A673 (cell line): ENCODE data around the gene ITPR3. TPM values are rescaled to one million over a fixed set of nuclear protein-coding genes. Genes with fewer than 3 reads are reported as not detected.

Source experiments
- BruUV-seq: library from RNA; stranded (reverse); fragments of 400-500 nt; replicated peaks from 2 replicates; lab custom pipeline; 2021; lab: Mats Ljungman, UMichigan
- CTCF ChIA-PET: fragments of 300-600 bp; sonication (Branson Sonifier 250); formaldehyde crosslinking; loops from one replicate; lab custom pipeline; 2022; ENCODE audit warnings: antibody characterized with exemption; lab: Charles Lee
- POLR2A ChIA-PET: fragments of 300-600 bp; sonication (Branson Sonifier 250); formaldehyde crosslinking; loops from one replicate; lab custom pipeline; 2022; ENCODE audit warnings: antibody characterized with exemption; ENCODE audit not compliant: low non-redundant PET; lab: Charles Lee
- DNase-seq: peaks from one replicate; pipeline ENCODE4 v3.0.0-alpha.2; 2015; ENCODE audit warnings: low spot score
- H3K27ac ChIP-seq: fragments of 200-600 bp; sonication (generic); 2 replicates; pipeline ENCODE4 v1.5.1; 2016; ENCODE audit warnings: mixed run types, low read depth, mild to moderate bottlenecking, mixed read lengths, antibody characterized with exemption, low read length; ENCODE audit not compliant: poor library complexity, severe bottlenecking
- H3K27me3 ChIP-seq: fragments of 200-600 bp; sonication (generic); replicated peaks from 2 replicates; pipeline ENCODE4 v1.6.1; 2017; ENCODE audit warnings: mixed run types, low read depth, mild to moderate bottlenecking, mixed read lengths, antibody characterized with exemption, low read length; ENCODE audit not compliant: insufficient read depth, poor library complexity
- H3K36me3 ChIP-seq: fragments of 200-600 bp; sonication (generic); 2 replicates; pipeline ENCODE4 v1.6.1; 2016; ENCODE audit warnings: mixed run types, mild to moderate bottlenecking, mixed read lengths, antibody characterized with exemption, low read length; ENCODE audit not compliant: insufficient read depth, poor library complexity, severe bottlenecking
- H3K4me1 ChIP-seq: fragments of 200-600 bp; sonication (generic); 2 replicates; pipeline ENCODE4 v1.6.1; 2017; ENCODE audit warnings: mixed run types, mild to moderate bottlenecking, mixed read lengths, antibody characterized with exemption, low read length; ENCODE audit not compliant: insufficient read depth, poor library complexity, severe bottlenecking
- H3K4me3 ChIP-seq: fragments of 200-600 bp; sonication (generic); 2 replicates; pipeline ENCODE4 v1.5.1; 2016; ENCODE audit warnings: low read depth, mixed run types, mild to moderate bottlenecking, mixed read lengths, low read length; ENCODE audit not compliant: poor library complexity, severe bottlenecking
- H3K9me3 ChIP-seq: fragments of 200-600 bp; sonication (generic); 2 replicates; pipeline ENCODE4 v1.6.1; 2016; ENCODE audit warnings: mixed run types, low read depth, mild to moderate bottlenecking, mixed read lengths, antibody characterized with exemption, low read length; ENCODE audit not compliant: poor library complexity, severe bottlenecking
- EZH2 ChIP-seq: fragments of 200-600 bp; sonication (generic); IDR thresholded peaks from 2 replicates; pipeline ENCODE4 v1.6.1; 2017; ENCODE audit warnings: borderline replicate concordance, low read depth, mild to moderate bottlenecking, mixed read lengths, antibody characterized with exemption, low read length; ENCODE audit not compliant: poor library complexity, severe bottlenecking
- intact Hi-C: fragments of 100-400 bp; cut with micrococcal nuclease; formaldehyde crosslinking; loops from one replicate; pipeline ENCODE4 v1.10.0; 2022; ENCODE audit not compliant: unreplicated experiment
- total RNA-seq: library from RNA; stranded (reverse); gene quantifications from 2 replicates; pipeline ENCODE4 v1.2.3, GENCODE V29; 2021
- TF ChIP-seq, protein P1 (sequence below): fragments of 300-800, 200-600 bp; sonication (generic); conservative IDR thresholded peaks from 2 replicates; pipeline ENCODE4 v1.5.1; 2017; ENCODE audit warnings: low read depth, mild to moderate bottlenecking, antibody characterized with exemption, low read length, moderate library complexity, mixed read lengths

Gene ITPR3
- total RNA-seq, 1 experiment from 2014 or later: 27.8 TPM

DNA sequence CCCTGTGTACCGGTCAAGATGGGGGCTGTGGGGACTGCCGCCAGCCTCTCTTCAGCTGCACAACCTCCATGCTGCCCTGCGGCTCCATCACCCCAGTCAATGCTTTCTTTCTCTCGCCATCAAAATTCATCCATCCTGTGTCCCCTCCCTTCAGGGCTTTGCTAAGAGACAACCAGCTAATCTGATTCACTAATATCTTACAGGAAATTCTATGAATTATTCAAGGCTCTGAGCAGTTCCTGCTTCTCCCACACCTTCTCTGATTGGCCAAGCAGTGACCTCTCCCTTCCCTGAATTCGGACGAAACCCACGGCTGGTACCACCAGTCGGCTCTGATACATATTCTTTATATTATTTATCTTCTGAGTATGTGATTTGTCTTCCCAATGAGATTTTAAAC, 13.8 kb downstream of the ITPR3 start:
- no peak overlapping the region for H3K27ac ChIP-seq
- BruUV-seq: no TSS peak
- peaks cover 19% of the 10 kb centered on the region for H3K4me1 ChIP-seq
- DNase-seq: no peak
- TF ChIP-seq EZH2: no peak
- TF ChIP-seq, protein P1, sequence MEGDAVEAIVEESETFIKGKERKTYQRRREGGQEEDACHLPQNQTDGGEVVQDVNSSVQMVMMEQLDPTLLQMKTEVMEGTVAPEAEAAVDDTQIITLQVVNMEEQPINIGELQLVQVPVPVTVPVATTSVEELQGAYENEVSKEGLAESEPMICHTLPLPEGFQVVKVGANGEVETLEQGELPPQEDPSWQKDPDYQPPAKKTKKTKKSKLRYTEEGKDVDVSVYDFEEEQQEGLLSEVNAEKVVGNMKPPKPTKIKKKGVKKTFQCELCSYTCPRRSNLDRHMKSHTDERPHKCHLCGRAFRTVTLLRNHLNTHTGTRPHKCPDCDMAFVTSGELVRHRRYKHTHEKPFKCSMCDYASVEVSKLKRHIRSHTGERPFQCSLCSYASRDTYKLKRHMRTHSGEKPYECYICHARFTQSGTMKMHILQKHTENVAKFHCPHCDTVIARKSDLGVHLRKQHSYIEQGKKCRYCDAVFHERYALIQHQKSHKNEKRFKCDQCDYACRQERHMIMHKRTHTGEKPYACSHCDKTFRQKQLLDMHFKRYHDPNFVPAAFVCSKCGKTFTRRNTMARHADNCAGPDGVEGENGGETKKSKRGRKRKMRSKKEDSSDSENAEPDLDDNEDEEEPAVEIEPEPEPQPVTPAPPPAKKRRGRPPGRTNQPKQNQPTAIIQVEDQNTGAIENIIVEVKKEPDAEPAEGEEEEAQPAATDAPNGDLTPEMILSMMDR: no peak
- H3K27me3 ChIP-seq: no peaks in the 10 kb centered on the region
- H3K4me3 ChIP-seq: no peak overlapping the region
- H3K36me3 ChIP-seq: no peaks in the 10 kb centered on the region
- POLR2A ChIA-PET: interaction anchor here (0.6 kb wide), 1 partner anchor 13 kb away, joined by 6 read pairs; no protein-coding TSS in a partner anchor
- intact Hi-C loops: loop anchor here (5.0 kb wide), 1 partner anchor 48 kb away; no protein-coding TSS in a partner anchor
- CTCF ChIA-PET: no interaction called here
- no peaks in the 10 kb centered on the region for H3K9me3 ChIP-seq

DNA sequence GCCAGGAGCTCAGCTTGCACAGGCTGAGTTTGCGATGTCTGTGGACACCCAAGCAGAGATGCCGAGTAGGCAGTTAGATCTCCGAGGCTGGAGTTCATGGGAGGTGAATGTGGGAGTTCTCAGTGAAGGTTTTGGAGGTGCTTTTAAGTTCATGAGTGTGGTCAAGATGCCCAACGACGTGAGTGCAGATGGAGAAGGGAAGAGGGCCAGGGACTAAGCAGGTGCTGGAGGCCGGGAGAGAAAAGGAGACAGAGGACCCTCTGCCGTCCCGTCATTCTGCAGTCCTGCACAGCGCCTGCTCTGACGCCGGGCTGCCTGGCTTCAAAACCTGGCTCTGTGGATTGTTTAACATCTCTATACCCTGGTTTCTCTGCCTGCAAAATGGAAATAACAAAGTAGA, 15.5 kb downstream of the ITPR3 start:
- CTCF ChIA-PET: no interaction called here
- no peaks in the 10 kb centered on the region for H3K36me3 ChIP-seq

DNA sequence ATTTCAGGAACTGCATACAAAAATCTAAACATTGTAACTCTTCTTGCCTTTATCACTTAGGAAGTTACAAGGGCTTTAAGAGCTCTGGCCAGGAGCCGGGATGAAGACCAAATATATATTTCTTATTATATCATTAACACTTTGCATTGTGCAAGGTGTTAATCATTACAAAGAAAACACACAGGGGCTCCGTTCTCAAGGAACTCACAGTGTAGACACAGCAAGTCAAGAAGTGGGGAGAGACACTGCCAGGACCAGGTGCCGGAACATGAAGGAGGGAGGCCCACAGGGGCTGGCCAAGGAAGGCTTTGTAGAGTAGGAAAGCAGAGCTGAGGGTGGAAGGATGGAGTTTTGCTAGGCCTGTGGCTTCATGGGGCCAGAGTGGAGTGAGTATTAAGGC, 17.4 kb downstream of the ITPR3 start:
- peaks cover 11% of the 10 kb centered on the region for H3K4me1 ChIP-seq
- no peak for DNase-seq
- no TSS peak for BruUV-seq
- no peak for TF ChIP-seq EZH2
- TF ChIP-seq, protein P1: no peak
- H3K9me3 ChIP-seq: no peaks in the 10 kb centered on the region
- no peak overlapping the region for H3K4me3 ChIP-seq
- H3K36me3 ChIP-seq: no peaks in the 10 kb centered on the region
- CTCF ChIA-PET: interaction anchor here (0.5 to 0.6 kb wide), 2 partner anchors 40 to 73 kb away, joined by 5 to 6 read pairs; partner anchors contain the start of gene UQCC2
- no peaks in the 10 kb centered on the region for H3K27me3 ChIP-seq
- no peak overlapping the region for H3K27ac ChIP-seq
- intact Hi-C loops: no loop called here
- POLR2A ChIA-PET: interaction anchor here (0.6 kb wide), 1 partner anchor 1029 kb away, joined by 3 read pairs; no protein-coding TSS in a partner anchor

More for the DNA sequence above, 15.5 kb downstream of the ITPR3 start:
- Histone ChIP-seq H3K27me3 (no peaks in the 10 kb centered on the region), H3K4me1 (peaks cover 19% of the 10 kb centered on the region), H3K4me3 (no peak overlapping the region), H3K9me3 (no peaks in the 10 kb centered on the region), H3K27ac (no peak overlapping the region)
- POLR2A ChIA-PET: no interaction called here
- intact Hi-C loops: no loop called here
- BruUV-seq: no TSS peak
- no peak for DNase-seq
- TF ChIP-seq, protein P1: no peak
- TF ChIP-seq EZH2: no peak
